Measurements from ENCODE around the gene HOXB7. TPM values are rescaled to one million over a fixed set of nuclear protein-coding genes. Genes with fewer than 3 reads are reported as not detected.
A peak's percentile ranks its signal among the peaks of the same experiment; 100 is the strongest.

HOXB7 gene
- total RNA-seq, 1 experiment from 2014 or later, result 24.7 TPM

DNA sequence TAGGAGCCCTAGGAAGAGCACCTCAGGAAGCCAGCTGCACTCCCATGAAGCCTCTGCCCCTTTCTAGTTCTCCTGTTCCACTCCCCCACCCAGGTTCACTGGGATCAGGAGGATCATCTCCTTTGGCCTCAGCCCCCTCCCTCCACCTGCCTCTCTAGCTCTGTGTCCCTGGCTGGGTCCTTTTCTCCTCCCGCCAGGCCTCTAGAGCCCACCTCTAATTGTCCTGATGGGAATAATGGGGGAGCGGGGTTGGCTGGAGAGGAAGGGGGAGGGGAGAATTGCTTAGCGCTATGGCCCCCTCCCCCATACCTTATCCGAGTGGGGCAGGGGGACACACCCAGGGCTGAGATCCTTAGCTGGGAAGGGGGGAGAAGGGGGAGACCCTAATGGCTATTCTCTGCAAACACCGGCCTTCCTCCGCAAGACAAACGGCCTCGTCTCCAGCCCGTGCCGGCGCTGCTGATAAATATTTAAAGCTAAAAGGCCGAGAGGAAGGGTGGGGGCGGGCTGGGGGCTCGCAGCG lies 997 bp downstream of the HOXB7 start:
- DNase-seq (ENCODE audit: low spot score), result peak; percentile 8

DNA sequence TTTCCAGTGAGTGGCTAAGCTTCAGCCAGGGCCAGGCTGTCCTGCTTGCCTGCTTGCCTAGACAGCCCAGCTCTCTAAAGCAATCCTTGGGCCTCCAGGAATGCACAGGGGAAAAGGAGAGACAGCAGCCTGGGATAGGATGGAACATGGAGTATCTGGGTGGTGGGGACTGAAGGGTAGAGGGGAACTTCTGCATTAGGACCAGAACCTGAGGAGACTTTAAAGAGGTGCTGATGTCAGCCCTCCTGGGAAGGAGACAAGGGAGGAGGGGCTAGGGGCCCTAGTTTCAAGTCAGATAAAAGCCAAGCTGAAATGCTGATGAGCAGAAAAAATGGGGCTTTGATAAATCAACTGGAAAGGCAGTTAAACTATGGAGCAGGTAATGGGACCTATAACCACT lies 1.8 kb downstream of the HOXB7 start:
- peak; percentile 14 for DNase-seq (ENCODE audit: low spot score)

DNA sequence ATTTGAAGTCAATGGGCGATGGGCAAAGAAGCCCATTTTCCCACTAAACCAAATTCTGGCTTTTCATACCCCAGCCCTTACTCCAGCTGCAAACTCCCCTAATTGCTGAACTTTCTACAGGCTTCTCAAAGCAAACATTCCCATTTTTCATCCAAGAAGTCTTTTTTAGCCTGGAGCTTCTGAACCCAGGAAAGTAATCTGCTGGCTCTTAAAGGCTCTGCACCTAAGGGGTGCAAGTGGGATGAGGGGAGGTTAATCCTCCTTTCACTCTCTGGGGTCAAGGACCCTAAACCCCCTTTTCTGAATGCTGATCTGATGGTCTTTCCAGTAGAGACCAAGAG lies 2.4 kb downstream of the HOXB7 start:
- no peak for DNase-seq (ENCODE audit: low spot score)

DNA sequence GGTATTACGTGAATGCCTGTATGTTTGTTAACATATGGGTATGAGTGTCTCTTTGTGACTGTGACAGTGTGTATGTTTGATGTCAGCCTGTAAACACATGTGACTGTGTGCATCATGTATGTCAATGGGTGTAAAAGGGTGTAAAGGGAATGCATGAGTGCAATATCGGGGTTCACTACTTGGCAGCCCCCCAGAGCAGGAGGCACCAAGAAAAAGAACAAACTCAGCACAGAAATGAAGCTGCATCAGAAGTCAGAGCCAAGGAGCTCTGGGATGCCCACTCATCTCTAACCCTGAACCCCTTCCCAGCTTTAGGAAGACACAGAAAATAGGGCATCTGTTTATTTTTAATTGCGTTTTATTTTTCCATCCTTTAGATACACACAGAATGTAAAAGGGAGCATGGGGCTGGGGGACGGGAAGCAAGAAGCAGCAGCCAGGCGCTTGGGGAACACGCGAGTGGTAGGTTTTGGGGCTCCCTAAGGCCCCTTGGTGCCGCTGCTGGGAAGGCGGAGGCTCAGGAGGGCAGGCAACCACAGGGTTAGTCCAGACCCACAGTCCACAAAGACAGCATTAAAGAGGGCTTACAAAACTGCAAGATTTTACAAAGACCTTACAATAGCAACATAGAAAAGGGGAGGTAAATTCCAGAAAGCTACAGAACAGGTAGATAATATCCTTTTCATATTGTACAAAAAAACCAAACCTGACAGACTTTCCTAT lies 3.8 kb downstream of the HOXB7 start:
- no peak for DNase-seq (ENCODE audit: low spot score)

DNA sequence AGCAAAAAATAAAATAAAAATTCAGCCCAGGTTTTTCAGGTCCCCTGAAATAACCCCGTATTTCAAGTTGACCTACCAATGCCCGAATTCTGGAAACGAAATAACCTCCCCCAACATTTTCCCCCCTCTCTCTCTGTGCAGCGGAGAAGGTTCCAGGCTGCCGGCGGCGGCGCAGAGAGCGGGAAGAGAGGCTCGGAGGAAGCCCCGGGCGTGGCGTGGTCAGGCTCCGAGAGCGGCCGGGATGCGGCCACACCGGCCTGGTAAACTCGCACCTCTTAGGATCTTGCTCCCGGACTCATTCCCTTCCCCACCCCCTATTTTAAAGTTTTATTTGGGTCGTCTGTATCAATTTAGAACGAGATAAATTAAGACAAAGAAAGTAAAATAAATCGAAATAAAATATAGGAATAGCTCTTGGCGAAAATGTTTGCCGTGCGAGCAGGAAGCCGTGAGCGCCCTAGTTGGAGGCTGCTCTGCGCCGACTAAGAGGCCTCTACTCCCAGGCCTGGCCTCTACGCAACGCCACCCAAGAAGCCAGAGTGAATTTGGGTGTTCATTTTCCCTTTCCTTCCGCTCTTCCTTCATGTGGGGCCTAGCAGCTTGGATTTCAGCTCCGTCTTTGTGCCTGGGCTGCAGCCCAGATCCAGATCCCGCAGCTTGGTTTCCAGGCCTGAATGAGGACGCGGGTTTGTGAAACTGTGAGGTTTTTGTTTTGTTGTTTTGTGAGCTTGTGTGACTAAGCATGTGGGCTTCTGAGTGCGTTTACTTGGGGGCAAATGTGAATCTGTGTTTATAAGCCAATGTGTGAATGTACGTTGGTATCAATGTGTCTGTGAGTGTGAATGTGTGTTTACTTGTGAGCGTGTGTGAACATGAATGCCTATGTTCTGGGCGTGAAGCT lies 4.6 kb downstream of the HOXB7 start:
- no peak for DNase-seq (ENCODE audit: low spot score)

DNA sequence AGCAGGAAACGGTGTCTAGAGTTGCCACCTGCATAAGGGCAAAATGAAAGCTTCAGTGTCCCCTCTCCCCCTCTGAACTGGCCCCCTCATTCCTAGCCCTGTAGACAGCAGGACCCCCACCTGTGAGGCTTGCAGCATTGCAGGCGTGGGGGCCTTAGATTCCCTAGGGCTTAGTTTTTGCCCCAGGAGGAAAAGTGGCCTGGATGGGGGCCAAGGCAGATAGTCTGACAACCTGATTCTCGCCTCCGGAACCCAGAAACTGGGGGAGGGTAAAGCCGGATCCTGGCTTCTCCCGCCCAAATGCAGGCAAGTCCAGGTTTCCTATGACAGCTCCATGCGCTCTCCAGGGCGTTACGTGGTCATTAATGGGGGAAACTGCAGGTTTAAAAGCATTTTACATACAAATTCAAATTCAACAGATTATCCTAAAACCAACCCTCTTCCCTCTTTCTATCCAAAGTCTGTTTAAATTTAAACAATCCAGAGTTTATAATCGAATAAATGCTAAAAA lies 5.4 kb downstream of the HOXB7 start:
- peak; percentile 82 for DNase-seq (ENCODE audit: low spot score)

DNA sequence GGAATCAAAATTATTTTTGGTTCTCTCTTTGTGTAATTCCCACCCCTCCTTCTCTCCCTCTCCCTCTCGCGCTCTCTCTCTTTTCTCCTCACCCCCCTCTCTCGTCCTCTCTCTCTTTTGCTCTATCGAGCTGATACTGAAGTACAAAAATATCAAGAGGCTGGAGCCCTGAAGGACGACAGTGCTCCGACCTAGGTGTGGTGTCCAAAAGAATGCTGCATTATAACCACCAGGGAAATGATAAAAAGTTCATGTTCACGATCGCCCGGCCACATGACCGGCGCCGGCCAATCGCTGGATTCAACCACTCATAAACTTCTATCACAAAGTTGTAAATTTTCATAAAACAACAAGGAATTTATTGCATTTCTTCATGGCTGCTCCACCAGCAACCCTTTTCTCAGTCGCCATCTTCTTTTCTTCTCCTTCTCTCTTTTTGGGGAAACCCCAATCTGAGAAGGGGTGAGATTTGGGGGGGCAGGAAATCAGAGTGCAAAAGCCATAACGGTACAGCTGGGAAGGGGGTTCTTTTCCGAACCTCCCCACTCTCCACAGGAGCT lies 6.0 kb downstream of the HOXB7 start, which contains the start of gene HOXB6:
Gene HOXB6, minus strand, starts transcription at position 217 of the 560 bp plus-strand sequence. CDS start 6,836 bp downstream, outside the sequence.
- peak; percentile 96 for DNase-seq (ENCODE audit: low spot score)

DNA sequence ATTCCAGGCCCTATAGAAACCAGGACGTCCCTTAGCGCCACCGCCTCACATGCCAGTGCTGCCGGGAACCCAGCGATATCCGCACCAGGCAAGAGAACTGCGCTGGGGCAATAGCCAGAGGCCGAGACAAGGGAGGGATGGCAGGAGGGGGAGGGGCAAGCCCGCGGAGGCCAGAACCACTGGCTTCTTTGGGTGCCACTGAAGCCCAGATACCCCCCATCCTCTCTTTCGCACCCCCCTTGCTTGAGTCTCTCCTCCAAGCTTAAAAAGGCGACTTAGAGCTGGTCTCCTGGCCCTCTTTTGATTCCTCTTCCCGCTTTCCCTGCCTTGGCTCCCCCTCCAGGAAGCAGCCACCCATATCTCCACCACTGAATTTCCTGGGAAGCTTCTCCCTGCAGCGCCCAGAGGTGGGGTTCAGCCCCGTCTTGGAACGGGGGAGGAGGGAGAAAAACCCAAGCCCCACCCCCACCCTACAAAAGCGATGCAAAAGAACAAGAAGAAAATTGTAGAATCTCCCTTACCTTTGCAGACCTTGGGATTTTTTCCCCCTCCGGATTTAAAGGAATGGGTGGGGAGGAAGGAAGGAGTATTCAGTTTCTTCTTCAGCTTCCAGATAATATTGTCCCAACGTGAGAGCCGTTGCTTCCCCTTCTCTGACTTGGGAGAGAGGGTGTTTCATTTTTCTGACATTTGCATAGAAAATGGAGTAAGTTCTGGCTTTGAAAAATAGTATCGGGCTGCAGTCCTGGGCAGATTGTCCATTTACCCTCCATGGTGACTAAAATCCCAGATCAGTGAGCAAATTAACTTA lies 6.7 kb downstream of the HOXB7 start:
- DNase-seq (ENCODE audit: low spot score), result peak; percentile 59

DNA sequence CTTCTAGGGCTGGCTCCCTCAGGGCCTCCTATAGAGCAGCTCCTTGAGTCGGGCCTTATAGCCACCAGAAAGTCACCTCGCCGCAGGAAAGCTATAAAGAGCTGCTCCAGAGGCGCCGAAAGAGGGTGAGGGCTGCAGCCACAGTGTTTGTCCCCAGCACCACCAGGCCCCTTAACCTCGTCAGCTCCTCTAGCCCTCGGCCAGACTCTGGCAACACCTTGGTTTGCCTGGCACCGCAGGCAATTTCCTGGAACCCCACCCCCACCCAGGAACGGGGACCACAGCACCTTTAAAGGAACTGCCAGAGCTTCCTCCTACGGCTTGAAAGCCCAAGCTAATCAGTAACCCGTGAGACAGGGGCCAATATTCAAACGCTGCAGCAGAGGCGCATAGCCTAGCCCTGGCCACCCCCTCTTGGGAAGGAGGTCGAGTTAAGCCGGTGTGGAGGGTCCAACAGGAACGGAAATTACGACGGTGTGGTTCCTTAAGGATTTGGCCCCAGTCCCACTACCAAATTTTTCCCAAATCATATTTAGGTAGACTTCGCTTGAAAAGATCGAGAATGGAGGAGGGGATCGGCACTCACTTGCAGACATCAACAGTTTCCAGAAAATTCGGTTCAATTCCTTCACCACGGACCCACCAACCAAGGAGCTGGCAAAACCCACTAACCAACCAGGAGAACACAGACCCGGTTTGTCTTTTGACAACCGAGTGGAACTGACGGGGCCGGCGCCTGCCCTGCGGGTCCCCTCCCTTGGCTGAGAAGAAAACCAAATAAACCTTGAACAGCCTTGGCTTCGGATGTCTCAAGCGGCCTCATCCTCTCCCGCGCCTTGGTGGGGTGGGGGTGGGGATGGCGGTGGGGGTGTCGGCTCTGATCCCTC lies 9.0 kb downstream of the HOXB7 start:
- DNase-seq (ENCODE audit: low spot score), result peak; percentile 52

DNA sequence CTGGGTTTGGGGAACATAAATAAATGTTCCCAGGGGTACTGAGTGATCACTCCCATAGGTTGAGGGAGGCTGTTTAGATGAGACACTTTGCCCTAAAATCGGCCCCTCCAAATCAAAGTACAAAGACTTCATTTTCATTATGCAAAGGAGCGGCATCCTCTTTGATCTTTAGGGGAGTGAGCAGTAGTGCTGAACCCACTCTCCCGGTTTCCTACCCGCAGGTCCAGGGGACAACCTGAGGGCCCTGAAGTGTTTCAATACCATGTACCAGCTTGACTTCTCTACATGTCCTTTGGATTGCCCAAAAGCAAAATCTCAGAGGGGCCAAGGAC lies 9.6 kb downstream of the HOXB7 start:
- no peak for DNase-seq (ENCODE audit: low spot score)

DNA sequence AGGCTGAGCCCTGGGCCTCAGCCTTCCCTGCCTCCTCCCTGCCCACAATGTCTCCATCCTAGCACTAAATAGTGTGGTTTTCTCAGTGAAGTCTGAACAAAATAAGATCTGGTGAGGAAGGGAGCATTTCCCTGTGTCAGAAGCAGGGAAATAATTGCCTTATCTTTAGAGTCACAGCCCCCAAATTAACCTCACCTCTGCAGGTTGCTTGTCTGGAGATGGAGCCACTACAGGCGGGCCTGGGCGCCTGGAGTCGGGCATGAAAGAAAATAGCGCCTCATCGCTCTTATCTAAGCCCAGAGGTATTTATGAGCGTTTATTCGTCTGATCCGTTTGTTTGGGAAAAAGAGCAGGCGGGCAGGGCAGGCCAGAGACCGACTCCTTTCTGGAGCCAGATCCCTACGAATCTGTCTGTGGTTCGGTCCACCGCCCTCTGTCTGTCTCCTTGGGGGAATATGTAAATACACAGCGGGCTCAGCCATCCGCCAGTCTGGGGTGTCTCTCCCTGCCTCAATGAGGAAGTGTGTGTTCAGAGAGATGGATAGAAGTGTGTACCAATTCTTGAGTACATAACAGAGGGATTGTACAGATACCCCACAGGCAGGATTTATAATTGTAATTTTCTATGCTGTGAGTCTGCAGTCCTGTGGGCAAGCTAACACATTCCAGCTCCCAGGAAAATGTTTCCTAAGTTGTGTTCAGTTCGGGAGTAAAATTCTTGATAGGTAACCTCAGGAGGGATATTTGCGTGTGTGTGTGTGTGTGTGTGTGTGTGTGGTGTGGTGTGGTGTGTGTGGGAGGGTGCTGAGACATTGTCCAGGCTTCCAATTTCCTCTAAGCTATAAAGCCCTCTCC lies 10.3 kb downstream of the HOXB7 start:
- peak; percentile 58 for DNase-seq (ENCODE audit: low spot score)

DNA sequence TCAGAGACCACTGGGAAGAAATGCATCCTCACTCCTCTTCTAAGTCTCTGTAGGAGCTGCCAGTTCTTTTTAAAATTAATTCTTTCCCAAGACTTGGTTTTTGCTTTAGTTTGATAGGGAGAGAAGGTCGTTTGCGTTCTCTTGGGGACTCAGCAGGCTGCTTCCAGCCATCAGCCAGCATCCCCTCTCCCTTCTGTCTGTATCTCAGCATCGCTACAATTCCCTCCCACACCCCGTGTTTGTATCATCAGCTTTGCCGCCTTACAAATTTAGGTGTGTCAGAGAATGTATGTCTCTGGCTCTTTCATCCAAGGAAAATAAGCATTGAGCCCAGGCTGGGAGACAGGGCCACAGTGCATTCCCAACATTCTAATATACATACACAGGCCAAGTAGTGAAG lies 11.5 kb downstream of the HOXB7 start:
- DNase-seq (ENCODE audit: low spot score), result no peak

DNA sequence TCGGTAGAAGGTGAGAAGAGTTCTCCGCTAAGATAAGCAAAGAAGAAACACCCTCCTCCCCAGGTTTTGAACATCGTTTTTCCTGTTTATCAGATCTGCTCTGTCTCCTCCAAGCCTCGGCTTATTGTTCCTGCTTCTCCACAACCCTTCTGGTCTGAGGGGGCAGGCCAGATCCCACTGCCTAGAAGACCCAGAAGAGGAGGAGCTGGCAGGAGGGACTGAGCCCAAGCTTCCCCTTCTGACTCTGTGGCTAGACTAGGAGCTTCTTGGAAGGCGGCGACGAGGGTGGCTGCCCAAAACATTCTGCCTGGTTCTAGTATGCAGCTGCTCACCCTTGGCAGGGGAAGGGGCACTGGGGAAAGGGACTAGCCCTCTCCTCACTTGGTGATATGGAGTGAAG lies 12.1 kb downstream of the HOXB7 start:
- DNase-seq (ENCODE audit: low spot score), result peak; percentile 40

DNA sequence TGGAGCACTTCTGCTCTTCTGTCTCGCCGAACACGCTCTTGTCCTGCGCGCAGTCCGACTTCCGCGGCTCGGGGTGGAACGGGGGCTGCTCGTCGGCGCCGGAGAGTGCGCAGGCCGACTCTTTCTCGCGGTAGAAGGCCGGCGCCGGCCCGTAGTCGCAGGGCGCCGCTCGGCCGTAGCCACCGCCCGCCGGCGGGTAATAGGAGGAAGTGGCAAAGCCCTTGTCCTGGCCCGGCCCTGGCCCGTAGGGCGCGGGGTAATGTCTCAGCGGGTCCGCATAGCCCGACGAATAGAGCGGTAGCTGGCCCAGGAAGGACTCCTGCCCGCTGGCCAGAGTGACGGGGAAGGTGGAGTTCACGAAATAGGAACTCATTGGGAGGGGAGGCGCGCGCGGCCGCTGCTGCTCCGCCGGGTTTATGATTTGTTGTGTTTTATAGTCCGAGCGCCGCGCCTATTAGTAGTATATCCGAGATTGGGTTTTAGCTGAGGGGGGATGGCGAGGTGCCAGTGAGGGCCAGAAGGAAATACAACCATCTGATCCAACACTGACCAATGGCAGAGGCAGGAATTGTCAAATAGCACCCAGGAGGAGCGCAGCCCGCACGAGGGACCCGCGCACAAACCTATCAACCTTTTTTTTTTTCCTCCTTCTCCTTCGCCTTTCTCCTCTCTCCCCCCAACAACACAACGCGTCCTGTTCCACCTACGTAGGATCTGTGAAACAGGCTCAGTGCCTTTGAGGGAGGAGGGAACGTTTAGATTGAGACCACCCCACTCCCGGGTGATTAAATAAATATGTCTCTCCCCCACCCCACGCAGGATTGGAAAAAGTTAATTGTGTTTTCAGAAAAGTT lies 12.8 kb downstream of the HOXB7 start:
- DNase-seq (ENCODE audit: low spot score), result peak; percentile 91

DNA sequence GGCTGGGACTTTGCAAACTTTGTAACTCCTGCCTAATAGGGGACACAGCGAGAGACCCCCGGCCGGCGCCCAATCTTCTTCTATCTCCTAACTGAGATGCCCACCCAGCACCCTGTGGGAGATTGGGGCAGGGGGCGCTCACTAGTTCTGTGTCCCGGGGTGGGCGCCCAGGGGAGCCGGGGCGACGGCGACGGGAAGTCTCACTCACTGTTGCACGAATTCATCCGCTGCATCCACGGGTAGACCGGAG lies 13.4 kb downstream of the HOXB7 start:
- no peak for DNase-seq (ENCODE audit: low spot score)

DNA sequence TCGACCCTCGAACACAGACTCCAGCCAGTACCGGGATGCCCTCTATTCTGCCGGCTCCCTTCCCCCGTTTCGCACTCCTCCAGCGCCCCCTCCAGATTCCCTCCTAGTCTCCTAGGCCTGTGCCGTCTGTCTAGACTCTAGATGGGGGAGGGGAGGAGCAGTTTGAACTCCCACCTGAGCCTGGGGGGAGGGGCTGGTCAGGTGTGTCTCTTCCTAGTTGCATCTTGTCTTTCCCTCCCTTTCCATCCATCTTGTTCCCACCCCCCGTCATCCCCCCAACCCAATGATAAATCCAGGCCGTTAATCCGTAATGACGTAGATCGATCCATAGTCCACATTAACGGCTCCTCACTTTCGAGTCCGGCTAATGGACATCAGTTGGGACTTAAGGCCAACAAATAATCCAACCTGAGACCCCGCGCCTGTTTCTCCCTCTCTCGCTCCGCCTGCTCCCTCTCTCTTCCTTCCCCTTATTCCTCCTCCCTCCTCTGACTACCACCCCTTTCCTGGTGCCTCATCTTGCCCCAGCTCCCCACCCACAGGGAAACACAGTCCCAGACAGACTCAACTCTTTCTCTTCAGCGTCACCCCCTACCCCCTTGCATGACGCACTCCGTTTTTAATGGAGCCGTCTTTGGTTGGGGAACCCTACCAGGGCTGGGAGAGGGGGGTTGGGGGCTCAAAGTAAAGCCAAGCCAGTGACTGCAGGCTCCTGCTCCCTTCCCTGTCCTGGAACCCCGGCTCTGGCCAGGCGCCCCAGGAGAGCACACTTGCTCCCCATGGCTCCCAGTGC lies 13.9 kb downstream of the HOXB7 start:
- DNase-seq (ENCODE audit: low spot score), result peak; percentile 83

DNA sequence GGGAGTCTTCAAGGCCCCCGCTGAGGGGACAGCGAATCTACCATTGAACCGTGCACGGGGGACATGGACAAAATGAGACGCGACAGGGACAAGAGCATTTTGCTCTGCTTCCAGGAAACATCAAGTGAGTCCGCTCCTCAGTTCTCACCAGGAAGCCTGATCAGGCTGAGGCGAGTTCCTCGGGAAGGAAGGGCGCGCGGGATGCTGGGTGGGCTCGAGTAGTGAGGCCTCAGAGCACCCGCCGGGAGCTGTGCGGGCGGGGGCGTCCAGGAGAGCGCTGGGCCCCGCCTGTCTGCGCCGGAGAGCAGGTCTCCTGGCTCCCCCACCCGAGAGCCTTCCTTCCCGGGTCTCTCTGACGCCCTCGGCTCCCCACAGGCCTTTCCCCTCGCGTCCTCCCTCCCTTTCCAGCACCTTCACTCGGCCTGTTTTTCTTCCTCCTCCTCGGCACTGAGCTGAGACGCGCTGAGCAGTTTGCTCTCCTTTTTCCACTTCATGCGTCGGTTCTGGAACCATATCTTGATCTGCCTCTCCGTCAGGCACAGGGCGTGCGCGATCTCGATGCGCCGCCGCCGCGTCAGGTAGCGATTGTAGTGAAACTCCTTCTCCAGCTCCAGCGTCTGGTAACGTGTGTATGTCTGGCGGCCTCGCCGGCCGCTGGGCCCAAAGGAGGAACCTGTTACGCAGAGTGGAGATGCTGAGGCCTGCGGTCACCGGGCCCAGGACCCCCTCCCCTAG lies 14.7 kb downstream of the HOXB7 start:
- DNase-seq (ENCODE audit: low spot score), result peak; percentile 53

Measured in A172 (cell line).